Activated T-helper 9 cell treated with anti-CD3 and anti-CD28 coated beads, Interleukin-2, amount 50 U/mL, for 16 hours (primary cell): ENCODE data around the gene ETV7.
"Not testable (repeated sequence)": the region's sequence is repeated elsewhere in the genome, so short reads cannot be mapped to it uniquely, and the experiment has no call there.

Source experiments
- DNase-seq: peaks from one replicate; pipeline ENCODE4 v3.0.0-alpha.2; 2020; ENCODE audit warnings: low read depth

Gene ETV7

DNA sequence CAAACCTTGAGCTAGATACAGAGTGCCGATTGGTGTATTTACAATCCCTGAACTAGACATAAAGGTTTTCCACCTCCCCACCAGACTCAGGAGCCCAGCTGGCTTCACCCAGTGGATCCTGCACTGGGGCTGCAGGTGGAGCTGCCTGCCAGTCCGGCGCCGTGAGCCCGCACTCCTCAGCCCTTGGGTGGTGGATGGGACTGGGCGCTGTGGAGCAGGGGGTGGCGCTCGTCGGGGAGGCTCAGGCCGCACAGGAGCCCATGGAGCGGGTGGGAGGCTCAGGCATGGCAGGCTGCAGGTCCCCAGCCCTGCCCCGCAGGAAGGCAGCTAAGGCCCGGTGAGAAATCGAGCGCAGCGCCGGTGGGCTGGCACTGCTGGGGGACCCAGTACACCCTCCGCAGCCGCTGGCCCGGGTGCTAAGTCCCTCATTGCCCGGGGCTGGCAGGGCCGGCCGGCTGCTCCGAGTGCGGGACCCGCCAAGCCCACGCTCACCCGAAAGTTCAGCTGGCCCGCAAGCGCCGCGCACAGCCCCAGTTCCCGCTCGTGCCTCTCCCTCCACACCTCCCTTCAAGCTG lies 23.3 kb downstream of the ETV7 start:
- not testable (repeated sequence) for DNase-seq

- not testable (repeated sequence) for DNase-seq
These were observed 24.1 kb downstream of the ETV7 start for GRCh38 chr6:36363371-36363752.

DNA sequence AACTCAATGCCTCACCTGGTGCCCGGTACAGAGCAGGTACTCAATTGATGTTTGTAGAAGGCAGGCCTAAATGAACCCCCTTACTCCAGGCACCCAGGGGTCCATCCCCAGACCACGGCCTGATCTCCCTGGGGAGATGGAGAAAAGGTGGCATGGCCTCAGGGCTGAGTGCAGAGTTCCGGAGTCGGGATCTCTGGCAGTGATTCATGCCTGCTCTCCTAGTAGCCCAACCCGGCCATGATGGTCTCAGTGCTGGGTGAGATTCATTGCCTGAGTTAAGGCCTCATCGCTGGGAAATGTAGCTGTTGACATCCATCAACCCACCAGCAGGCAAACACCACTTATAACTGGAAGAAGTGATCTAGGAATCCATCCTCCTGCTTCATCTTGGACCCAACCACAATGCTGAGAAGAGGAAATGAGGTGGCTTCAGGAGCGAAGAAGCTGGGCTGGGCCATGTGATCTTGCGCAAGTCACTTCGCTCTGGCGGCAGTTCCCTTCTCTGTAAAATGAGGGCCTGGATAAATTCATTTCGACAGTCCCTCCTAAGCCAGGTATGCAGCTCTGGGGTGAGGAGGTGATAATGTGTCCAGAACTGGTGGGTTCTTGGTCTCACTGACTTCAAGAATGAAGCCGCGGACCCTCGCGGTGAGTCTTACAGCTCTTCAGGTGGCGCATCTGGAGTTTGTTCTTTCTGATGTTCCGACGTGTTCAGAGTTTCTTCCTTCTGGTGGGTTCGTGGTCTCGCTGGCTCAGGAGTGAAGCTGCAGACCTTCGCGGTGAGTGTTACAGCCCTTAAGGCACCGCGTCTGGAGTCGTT lies 24.7 kb downstream of the ETV7 start:
- DNase-seq, result no peak

GRCh38 chr6:36361071-36361470 lies 26.4 kb downstream of the ETV7 start:
- no peak for DNase-seq

DNA sequence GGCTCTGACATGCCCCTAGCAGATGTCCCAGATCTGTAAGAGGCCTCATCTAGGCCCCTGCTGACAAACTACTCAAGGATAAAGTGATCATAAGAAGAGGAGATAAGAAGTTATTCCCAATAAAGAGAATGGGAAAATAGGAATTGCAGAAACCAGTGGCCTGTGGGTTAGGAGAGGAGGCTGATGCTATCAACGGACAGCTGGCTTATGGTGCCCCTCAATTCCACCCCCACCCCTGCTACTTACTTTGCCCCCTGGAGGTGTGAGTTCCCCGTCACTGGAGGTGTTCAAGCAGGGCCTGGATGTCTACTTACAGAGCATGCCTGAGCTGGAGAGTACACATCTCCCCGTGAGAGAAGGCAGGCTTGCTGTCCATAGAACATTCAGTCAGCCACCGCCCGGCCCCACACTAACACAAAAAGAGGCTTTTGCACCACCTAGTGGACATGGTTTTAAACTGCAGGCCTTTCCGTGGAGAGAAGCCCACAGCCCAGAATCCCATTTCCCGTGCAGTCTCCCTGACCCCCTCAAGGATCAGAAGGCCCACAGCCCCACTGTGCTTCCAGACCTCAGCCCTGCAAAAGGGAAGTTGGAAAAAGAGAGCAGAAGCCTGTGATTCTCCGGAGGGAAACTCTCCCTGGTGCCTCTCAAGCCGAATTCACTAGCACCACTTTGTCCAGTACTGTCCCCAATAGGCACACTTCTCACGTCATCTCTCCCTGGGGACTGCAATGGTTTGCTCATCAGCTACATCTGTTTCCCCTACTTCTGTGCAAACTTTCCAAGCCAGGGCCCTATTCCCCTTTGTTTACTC lies 27.0 kb downstream of the ETV7 start:
- peak; percentile 41 for DNase-seq

DNA sequence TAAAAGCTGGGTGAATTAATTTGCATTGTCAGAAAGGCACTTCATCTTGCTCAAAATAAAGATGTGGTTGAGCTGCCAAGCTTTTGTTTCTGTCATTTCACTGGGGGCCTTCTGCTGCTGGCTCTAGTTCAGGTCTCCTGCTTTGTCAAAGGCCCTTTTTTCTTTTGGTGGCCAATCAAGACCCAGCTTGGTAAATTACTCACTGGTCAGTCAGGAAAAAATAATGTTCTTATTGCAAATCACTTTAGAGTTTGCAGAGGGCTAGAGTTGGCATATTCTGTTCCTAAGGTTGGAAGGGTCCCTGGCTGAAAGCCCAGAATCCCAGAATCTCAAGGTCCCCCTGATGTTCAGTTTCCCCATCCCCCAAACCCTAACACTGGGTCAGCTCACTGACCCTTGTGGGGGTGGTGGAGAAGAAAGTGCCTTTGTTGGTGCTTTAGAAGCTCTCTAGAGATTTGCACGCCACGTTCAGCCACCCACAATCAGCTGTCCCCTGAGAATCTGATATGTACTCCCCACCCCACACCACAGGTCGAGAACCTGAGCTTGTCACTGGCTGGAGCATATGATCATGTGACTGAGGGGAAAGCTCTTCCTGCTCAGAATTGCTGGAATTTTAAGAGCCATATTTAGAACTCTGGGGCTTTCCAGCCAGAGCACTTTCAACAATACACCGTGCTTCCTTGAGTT lies 29.1 kb downstream of the ETV7 start:
- no peak for DNase-seq

- no peak for DNase-seq
These were observed 29.6 kb downstream of the ETV7 start for GRCh38 chr6:36357872-36358225.

- DNase-seq, result no peak
These were observed 31.6 kb downstream of the ETV7 start for GRCh38 chr6:36355819-36356218.

- DNase-seq, result no peak
These were observed 34.0 kb downstream of the ETV7 start for GRCh38 chr6:36353411-36353915.

- no peak for DNase-seq
These were observed 34.9 kb downstream of the ETV7 start for GRCh38 chr6:36352477-36353157.

- no peak for DNase-seq
These were observed 36.5 kb downstream of the ETV7 start for GRCh38 chr6:36350681-36351571.

- DNase-seq, result no peak
These were observed 37.4 kb downstream of the ETV7 start for GRCh38 chr6:36350082-36350481.

DNA sequence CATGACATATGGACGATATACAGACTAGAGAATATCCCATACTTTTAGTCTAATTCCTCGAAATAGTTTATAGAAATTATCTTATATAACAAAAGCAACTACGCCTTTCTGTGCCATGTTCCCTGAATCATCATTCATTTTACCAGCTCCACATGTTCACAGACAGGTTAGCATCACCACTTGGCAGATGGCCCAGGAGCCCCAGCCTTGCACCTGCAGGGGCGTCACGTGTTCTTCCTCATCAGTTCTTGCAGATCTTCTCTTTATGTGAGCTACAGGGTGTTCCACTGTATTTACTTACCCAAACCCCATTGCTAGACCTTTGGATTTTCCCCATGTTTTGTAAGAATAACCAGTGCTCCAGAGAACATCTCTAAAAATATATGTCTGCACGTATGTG lies 38.2 kb downstream of the ETV7 start:
- no peak for DNase-seq

DNA sequence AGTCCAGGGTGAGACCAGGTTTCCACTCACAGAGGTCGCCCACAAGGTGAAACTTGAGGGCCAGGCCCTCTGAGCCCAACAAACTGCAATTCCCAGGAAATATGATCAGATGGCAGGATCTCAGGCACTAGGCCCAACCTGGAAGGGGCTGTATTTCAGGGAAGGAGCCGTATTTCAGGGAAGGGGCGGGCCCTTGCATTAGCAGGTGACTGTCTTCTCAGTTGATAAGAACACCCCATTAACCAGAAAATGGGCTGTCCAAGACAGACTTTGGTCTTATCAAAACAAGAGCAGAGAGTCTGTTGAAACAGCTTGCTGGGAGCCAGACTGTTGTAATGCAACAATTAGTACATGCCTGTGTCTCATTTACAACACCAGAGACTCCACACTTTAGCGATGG lies 39.8 kb downstream of the ETV7 start:
- no peak for DNase-seq

DNA sequence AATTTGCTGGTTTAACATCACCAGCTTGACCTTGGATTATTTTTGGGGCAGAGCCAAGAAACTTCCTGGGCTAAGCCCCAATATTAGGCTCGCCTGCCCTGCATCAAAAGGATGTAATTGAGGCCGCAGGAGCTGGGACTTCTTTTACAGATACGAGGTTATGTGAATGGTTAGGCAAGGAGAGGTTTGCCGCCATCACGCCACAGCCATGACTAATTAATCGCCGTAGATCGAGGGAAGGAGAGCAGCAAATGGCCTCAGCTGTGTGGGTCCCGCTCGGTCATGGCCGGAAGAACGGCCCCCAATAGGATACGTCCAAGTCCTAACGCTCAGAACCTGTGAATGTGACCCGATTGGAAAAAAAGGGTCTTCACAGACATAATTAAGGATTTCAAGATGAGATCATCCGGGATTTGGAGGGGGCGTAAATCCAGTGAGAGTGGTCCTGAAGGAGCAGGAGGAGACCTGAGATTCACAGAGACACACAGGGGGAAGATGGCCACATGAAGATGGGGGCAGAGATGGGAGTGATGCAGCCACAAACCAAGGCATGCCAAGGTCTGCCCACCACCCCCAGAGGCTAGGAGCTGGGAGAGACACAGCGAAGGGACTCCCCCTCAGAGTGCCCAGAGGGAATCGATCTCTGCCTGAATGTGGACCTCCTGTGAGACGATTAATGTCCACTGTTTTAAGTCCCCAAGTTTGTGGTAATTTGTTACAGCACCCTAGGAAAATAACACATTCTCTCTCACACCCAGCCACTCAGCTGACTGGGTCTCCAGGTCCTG lies 40.8 kb downstream of the ETV7 start:
- no peak for DNase-seq

- no peak for DNase-seq
These were observed 41.6 kb downstream of the ETV7 start for GRCh38 chr6:36345681-36346466.

DNA sequence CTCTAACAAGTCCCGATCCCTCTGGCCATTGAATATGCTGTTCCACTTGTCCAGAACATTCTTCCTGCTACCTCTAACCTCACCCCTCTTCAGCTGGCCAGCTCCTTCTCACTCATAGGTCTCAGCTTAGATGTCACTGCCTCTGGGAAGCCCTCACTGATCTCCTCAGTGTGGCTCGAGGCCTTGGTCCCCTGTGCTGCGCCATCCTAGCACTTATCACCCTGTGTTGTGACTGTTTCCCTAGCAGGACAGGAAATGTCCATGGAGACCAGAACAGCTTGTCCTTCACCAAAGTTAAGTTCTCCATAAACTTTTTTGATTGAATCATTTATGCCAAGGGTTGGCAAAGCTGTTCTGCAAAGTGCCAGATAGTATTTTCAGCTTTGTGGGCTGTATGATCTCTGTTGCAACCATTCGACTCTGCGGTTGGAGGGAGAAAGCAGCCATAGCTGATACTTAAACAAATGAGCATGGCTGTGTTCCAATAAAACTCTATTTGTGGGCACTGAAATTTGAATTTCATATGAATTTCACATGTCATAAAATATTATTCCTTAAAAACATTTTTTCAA lies 44.3 kb downstream of the ETV7 start:
- no peak for DNase-seq

DNA sequence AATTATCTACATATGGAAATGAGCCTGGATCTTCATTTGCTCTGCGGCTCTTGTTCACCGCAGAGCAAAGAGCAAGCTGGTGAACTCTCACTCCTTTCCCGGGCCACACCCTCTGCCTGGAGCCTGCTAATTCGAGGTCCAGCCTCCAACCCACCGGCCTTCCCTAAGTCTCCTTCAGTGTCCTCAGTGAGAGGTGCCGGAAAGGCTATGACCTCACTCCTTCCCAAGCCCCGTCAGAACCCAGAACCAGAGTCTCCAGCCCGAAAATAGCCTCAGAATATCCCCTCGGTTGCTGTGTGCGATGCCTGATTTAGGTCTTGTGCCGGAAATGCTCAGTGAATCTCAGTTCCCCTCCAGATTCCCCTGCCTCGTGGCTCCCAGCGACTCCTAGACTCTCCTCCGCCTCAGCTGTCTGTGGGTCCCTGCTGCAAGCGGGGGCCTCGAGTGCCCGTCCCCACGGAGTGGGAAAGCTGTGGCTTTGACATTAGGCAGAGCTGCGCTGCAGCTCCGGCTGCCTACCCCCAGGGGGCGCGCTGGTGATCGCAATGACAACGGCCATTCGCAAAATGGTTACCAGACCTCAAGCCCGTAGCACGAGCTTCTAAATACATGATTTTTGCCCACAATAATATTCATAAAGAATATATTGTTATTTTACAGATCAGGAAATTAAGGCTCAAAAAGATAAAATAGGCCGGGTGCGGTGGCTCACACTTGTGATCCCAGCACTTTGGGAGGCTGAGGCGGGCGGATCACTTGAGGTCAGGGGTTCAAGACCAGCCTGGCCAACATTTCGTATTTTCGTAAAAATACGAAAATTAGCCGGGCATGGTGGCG lies 46.6 kb downstream of the ETV7 start:
- peak; percentile 57 for DNase-seq
